MM.1S (cell line): Measurements from ENCODE around the gene TMEM132D.

ENCODE experiments used
- DNase-seq: peaks from one replicate; pipeline ENCODE4 v3.0.0-alpha.2; 2015
- H2AFZ ChIP-seq: fragments of 300-600 bp; sonication (generic); 2 replicates; pipeline ENCODE4 v1.6.0; 2016; ENCODE audit warnings: antibody characterized with exemption, low read length
- H3F3A ChIP-seq: fragments of 300-600 bp; sonication (generic); 2 replicates; pipeline ENCODE4 v1.6.1; 2016; ENCODE audit warnings: mild to moderate bottlenecking, antibody characterized with exemption, low read length, moderate library complexity, mixed read lengths; ENCODE audit not compliant: insufficient read depth
- H3K27ac ChIP-seq: fragments of 300-600 bp; sonication (generic); 2 replicates; pipeline ENCODE4 v1.5.1; 2016; ENCODE audit warnings: mild to moderate bottlenecking, low read length
- H3K27me3 ChIP-seq: fragments of 300-600 bp; sonication (generic); replicated peaks from 2 replicates; pipeline ENCODE4 v1.6.0; 2016; ENCODE audit warnings: low read length; ENCODE audit not compliant: insufficient read depth
- H3K36me3 ChIP-seq: fragments of 300-600 bp; sonication (generic); replicated peaks from 2 replicates; pipeline ENCODE4 v1.6.1; 2016; ENCODE audit warnings: mild to moderate bottlenecking, low read length, mixed read lengths; ENCODE audit not compliant: insufficient read depth
- H3K4me1 ChIP-seq: fragments of 300-600 bp; sonication (generic); 2 replicates; pipeline ENCODE4 v1.6.1; 2016; ENCODE audit warnings: low read length, mixed read lengths
- H3K4me2 ChIP-seq: fragments of 300-600 bp; sonication (generic); 2 replicates; pipeline ENCODE4 v1.6.0; 2016; ENCODE audit warnings: low read depth, low read length
- H3K4me3 ChIP-seq: fragments of 300-600 bp; sonication (generic); 2 replicates; pipeline ENCODE4 v1.5.1; 2016; ENCODE audit warnings: low read length, mixed read lengths
- H3K79me2 ChIP-seq: fragments of 300-600 bp; sonication (generic); 2 replicates; pipeline ENCODE4 v1.6.1; 2016; ENCODE audit warnings: mixed run types, low read length, mixed read lengths
- H3K9ac ChIP-seq: fragments of 300-600 bp; sonication (generic); 2 replicates; pipeline ENCODE4 v1.6.1; 2016; ENCODE audit warnings: low read length, mixed read lengths
- H3K9me2 ChIP-seq: fragments of 300-600 bp; sonication (generic); replicated peaks from 2 replicates; pipeline ENCODE4 v1.6.1; 2016; ENCODE audit warnings: mild to moderate bottlenecking, low read length, mixed read lengths; ENCODE audit not compliant: insufficient read depth
- H3K9me3 ChIP-seq: fragments of 300-600 bp; sonication (generic); replicated peaks from 2 replicates; pipeline ENCODE4 v1.6.1; 2016; ENCODE audit warnings: mild to moderate bottlenecking, low read length, mixed read lengths; ENCODE audit not compliant: insufficient read depth
- H4K20me1 ChIP-seq: fragments of 300-600 bp; sonication (generic); 2 replicates; pipeline ENCODE4 v1.6.1; 2016; ENCODE audit warnings: mild to moderate bottlenecking, low read length, moderate library complexity, mixed read lengths; ENCODE audit not compliant: insufficient read depth
- EZH2 ChIP-seq: fragments of 300-600 bp; sonication (generic); optimal IDR thresholded peaks from 2 replicates; pipeline ENCODE3; 2017; ENCODE audit warnings: low read depth, mild to moderate bottlenecking, antibody characterized with exemption, low read length, mixed read lengths
- EZH2phosphoT487 ChIP-seq: fragments of 300-600 bp; sonication (generic); IDR thresholded peaks from 2 replicates; pipeline ENCODE4 v1.6.1; 2018; ENCODE audit warnings: antibody characterized with exemption, low read length
- TF ChIP-seq, protein P1 (sequence below): fragments of 300-600 bp; sonication (generic); IDR thresholded peaks from 2 replicates; pipeline ENCODE4 v1.5.1; 2016; ENCODE audit warnings: antibody characterized with exemption, low read length, mixed read lengths

The TMEM132D gene

DNA sequence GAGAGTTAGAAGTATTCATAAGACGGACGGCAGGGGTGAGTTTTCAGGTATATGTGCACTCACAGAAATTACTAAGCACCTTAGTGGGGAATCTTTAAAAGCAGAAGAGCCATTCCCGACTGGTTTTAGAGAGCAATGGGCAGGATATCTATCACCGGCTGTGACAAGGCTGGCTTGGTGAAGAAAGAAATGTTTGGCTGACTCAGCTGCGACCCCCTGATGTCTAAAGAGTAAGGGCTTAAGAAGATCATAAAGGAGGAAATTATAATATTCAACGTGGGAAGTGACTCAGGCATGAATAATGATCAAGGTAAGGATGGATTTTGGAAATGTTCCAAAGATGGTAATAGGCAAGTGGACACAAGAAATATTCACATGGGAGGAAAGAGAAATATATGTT, 407.6 kb downstream of the TMEM132D start:
- no peak for TF ChIP-seq EZH2phosphoT487
- no peak for TF ChIP-seq EZH2
- TF ChIP-seq, protein P1, sequence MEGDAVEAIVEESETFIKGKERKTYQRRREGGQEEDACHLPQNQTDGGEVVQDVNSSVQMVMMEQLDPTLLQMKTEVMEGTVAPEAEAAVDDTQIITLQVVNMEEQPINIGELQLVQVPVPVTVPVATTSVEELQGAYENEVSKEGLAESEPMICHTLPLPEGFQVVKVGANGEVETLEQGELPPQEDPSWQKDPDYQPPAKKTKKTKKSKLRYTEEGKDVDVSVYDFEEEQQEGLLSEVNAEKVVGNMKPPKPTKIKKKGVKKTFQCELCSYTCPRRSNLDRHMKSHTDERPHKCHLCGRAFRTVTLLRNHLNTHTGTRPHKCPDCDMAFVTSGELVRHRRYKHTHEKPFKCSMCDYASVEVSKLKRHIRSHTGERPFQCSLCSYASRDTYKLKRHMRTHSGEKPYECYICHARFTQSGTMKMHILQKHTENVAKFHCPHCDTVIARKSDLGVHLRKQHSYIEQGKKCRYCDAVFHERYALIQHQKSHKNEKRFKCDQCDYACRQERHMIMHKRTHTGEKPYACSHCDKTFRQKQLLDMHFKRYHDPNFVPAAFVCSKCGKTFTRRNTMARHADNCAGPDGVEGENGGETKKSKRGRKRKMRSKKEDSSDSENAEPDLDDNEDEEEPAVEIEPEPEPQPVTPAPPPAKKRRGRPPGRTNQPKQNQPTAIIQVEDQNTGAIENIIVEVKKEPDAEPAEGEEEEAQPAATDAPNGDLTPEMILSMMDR = no peak
- Histone ChIP-seq H2AFZ (no peak overlapping the region), H3K27ac (no peak overlapping the region), H4K20me1 (no peaks in the 10 kb centered on the region), H3K4me2 (no peak overlapping the region), H3F3A (no peaks in the 10 kb centered on the region), H3K9me3 (no peaks in the 10 kb centered on the region), H3K9me2 (no peaks in the 10 kb centered on the region), H3K4me3 (no peak overlapping the region), H3K36me3 (no peaks in the 10 kb centered on the region), H3K4me1 (no peaks in the 10 kb centered on the region), H3K27me3 (no peaks in the 10 kb centered on the region), H3K9ac (no peak overlapping the region), H3K79me2 (no peaks in the 10 kb centered on the region)
- no peak for DNase-seq

DNA sequence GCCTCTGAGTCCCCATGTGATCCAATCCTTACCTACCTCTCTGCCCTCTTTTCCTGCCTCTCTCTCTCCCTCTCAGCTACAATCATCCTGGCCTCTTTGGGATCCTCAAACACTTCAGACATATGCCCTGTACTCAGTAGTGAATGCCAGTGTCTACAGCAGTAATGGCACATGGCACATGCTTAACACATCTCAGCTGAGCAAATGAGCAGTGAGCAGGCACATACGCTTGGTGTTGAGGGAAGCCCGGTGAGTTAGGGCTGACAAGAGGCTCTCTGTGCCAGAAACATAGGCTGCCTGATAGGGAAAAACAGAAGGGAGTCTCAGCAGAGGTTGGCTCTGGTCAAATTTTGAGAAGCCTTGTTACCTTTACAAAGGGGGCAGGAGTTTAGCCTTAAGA, 409.1 kb downstream of the TMEM132D start:
- TF ChIP-seq, protein P1 = no peak
- H3K4me1 ChIP-seq = no peaks in the 10 kb centered on the region
- no peaks in the 10 kb centered on the region for H3F3A ChIP-seq
- H3K4me2 ChIP-seq = no peak overlapping the region
- no peaks in the 10 kb centered on the region for H4K20me1 ChIP-seq
- H3K27ac ChIP-seq = no peak overlapping the region
- no peak overlapping the region for H2AFZ ChIP-seq
- no peak overlapping the region for H3K9ac ChIP-seq
- H3K9me3 ChIP-seq = no peaks in the 10 kb centered on the region
- H3K9me2 ChIP-seq = no peaks in the 10 kb centered on the region
- no peaks in the 10 kb centered on the region for H3K27me3 ChIP-seq
- H3K79me2 ChIP-seq = no peaks in the 10 kb centered on the region
- H3K36me3 ChIP-seq = no peaks in the 10 kb centered on the region
- DNase-seq = no peak
- H3K4me3 ChIP-seq = no peak overlapping the region

DNA sequence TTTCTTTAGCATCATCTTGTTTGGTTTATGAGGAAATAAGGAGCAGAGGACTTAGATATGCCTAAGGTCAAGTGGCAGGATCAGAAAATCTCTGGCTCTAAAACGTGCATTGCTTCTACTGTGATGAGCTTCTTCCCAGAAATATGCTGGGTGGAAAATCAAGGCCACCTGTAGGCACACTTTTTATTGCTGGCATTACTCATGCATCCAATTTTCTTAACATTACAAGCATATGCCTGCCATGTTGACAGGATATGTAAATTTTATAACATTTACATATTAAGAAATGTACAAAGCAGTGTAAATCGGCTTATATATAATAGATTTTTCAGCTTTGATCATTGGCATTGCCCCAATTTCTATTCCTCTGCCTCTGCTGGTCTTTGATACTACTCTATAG, 409.6 kb downstream of the TMEM132D start:
- Histone ChIP-seq H3K36me3 (no peaks in the 10 kb centered on the region), H3K9me2 (no peaks in the 10 kb centered on the region), H3K9ac (no peak overlapping the region), H3K27me3 (no peaks in the 10 kb centered on the region), H3K4me1 (no peaks in the 10 kb centered on the region), H3F3A (no peaks in the 10 kb centered on the region), H3K9me3 (no peaks in the 10 kb centered on the region), H3K4me3 (no peak overlapping the region), H3K79me2 (no peaks in the 10 kb centered on the region), H4K20me1 (no peaks in the 10 kb centered on the region), H3K4me2 (no peak overlapping the region), H2AFZ (no peak overlapping the region), H3K27ac (no peak overlapping the region)
- TF ChIP-seq, protein P1 = no peak
- TF ChIP-seq EZH2 = no peak
- TF ChIP-seq EZH2phosphoT487 = no peak
- DNase-seq = no peak
